ENCODE data around the gene TGM3. TPM values are rescaled to one million over a fixed set of nuclear protein-coding genes. Genes with fewer than 3 reads are reported as not detected.

TGM3 gene
- total RNA-seq, 1 experiment from 2014 or later, result not detected

DNA sequence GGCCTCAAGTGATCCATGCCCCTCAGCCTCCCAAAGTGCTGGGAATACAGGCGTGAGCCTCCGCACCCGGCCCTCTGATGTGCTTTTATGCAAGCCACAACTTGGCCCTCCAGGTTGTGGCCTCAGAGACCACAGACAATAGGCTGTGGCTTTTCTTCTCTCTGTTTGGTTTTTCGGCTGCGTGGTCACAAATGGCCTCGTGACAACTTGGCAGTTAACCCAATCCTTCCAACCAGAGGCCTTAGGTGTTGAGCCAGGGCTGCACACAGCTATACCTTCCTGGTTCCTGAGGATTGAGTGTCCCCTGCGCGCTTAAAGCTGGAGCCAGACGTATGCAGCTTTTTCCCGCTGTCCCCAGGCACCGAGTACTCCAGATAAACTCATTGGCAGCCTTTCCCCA lies 6.3 kb upstream of the TGM3 start (continued):
- TF ChIP-seq, protein P1, sequence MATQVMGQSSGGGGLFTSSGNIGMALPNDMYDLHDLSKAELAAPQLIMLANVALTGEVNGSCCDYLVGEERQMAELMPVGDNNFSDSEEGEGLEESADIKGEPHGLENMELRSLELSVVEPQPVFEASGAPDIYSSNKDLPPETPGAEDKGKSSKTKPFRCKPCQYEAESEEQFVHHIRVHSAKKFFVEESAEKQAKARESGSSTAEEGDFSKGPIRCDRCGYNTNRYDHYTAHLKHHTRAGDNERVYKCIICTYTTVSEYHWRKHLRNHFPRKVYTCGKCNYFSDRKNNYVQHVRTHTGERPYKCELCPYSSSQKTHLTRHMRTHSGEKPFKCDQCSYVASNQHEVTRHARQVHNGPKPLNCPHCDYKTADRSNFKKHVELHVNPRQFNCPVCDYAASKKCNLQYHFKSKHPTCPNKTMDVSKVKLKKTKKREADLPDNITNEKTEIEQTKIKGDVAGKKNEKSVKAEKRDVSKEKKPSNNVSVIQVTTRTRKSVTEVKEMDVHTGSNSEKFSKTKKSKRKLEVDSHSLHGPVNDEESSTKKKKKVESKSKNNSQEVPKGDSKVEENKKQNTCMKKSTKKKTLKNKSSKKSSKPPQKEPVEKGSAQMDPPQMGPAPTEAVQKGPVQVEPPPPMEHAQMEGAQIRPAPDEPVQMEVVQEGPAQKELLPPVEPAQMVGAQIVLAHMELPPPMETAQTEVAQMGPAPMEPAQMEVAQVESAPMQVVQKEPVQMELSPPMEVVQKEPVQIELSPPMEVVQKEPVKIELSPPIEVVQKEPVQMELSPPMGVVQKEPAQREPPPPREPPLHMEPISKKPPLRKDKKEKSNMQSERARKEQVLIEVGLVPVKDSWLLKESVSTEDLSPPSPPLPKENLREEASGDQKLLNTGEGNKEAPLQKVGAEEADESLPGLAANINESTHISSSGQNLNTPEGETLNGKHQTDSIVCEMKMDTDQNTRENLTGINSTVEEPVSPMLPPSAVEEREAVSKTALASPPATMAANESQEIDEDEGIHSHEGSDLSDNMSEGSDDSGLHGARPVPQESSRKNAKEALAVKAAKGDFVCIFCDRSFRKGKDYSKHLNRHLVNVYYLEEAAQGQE (IDR thresholded peaks at IDR 0.05; ENCODE audit: low read depth), result no peak
- TF ChIP-seq, protein P2, sequence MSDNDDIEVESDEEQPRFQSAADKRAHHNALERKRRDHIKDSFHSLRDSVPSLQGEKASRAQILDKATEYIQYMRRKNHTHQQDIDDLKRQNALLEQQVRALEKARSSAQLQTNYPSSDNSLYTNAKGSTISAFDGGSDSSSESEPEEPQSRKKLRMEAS (IDR thresholded peaks at IDR 0.05), result no peak
- TF ChIP-seq SIN3A (IDR thresholded peaks at IDR 0.05; ENCODE audit: low read depth) (no peak), ELF1 (IDR thresholded peaks at IDR 0.05; ENCODE audit: borderline replicate concordance, low read depth) (no peak), FOSL1 (IDR thresholded peaks at IDR 0.05; ENCODE audit: low read depth) (no peak), CBX3 (IDR thresholded peaks at IDR 0.05; ENCODE audit: low read depth) (no peak)
- TF ChIP-seq, protein P3, sequence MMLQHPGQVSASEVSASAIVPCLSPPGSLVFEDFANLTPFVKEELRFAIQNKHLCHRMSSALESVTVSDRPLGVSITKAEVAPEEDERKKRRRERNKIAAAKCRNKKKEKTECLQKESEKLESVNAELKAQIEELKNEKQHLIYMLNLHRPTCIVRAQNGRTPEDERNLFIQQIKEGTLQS (IDR thresholded peaks at IDR 0.05), result no peak

DNA sequence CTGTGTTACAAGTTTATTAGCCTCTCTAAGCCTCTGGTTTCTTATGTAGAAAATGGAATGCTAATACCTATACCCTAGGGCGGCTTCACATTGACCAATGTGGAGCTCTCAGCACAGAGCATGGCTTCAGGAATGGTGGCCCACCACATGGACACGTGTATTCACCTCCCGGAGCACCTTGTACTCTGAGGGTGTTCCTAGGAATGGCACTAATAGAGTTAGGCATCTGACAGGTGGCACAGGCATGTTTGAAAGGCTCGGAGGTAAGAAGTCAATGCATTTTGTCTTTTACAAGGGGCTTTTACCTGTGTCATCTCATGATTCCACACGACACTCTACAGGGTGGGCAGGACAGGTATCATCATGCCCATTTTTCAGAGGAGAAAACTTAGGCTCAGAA lies 5.3 kb upstream of the TGM3 start:
- Histone ChIP-seq H3K4me1 (ENCODE audit: control insufficient read depth in 1 of 2, insufficient read depth in 2 of 2, low read length in 2 of 2) (peaks cover 0 to 4% of the 10 kb centered on the region in 2 experiments; a peak in 2 of 4 replicates), H3K4me3 (replicated peaks in 1 of 2; ENCODE audit: low read depth in 1 of 2, low read length in 2 of 2) (no peak overlapping the region), H3K79me2 (ENCODE audit: insufficient read depth, low read length) (no peaks in the 10 kb centered on the region), H3K9ac (ENCODE audit: low read length) (no peak overlapping the region), H3K27me3 (ENCODE audit: insufficient read depth, low read length) (no peaks in the 10 kb centered on the region), H3K9me3 (ENCODE audit: control insufficient read depth in 1 of 2, insufficient read depth in 1 of 2, low read depth in 1 of 2, low read length in 2 of 2) (no peaks in the 10 kb centered on the region), H3K27ac (ENCODE audit: low read depth, low read length) (no peak overlapping the region), H3K4me2 (ENCODE audit: low read length) (no peak overlapping the region), H2AFZ (ENCODE audit: low read depth, low read length, poor library complexity, severe bottlenecking) (no peak overlapping the region), H3K9me2 (ENCODE audit: insufficient read depth) (no peaks in the 10 kb centered on the region), H3K36me3 (ENCODE audit: control insufficient read depth in 1 of 2, insufficient read depth in 2 of 2, low read length in 2 of 2) (no peaks in the 10 kb centered on the region), H4K20me1 (ENCODE audit: insufficient read depth) (no peaks in the 10 kb centered on the region; the same call in 1 of the 2 replicates)
- ChIA-PET POLR2A (no interaction called here), RAD21 (ENCODE audit: low non-redundant PET in 1 of 2, low total read pairs in 2 of 2, uncharacterized antibody in 2 of 2, unreplicated experiment in 2 of 2) (no interaction called here), CTCF (no interaction called here)
- no TSS peak for BruUV-seq (replicated peaks)
- TF ChIP-seq SP1 (IDR thresholded peaks at IDR 0.05; ENCODE audit: low read depth) (no peak), EZH2 (IDR thresholded peaks at IDR 0.05) (no peak), FOSL1 (IDR thresholded peaks at IDR 0.05; ENCODE audit: low read depth) (no peak), CBX3 (IDR thresholded peaks at IDR 0.05; ENCODE audit: low read depth) (no peak), SRF (IDR thresholded peaks at IDR 0.05; ENCODE audit: low read depth) (no peak), ZNF274 (IDR thresholded peaks at IDR 0.05; ENCODE audit: low read depth, low read length) (no peak), ELF1 (IDR thresholded peaks at IDR 0.05; ENCODE audit: borderline replicate concordance, low read depth) (no peak), EGR1 (IDR thresholded peaks at IDR 0.05; ENCODE audit: low read depth) (no peak), RAD21 (IDR thresholded peaks at IDR 0.05; ENCODE audit: low read depth) (no peak), YY1 (IDR thresholded peaks at IDR 0.05; ENCODE audit: extremely low read depth, insufficient replicate concordance, low read depth, low read length) (no peak), POLR2AphosphoS5 (IDR thresholded peaks at IDR 0.05; ENCODE audit: low read depth, low read length) (no peak)
- TF ChIP-seq, protein P2 (IDR thresholded peaks at IDR 0.05), result no peak
- ATAC-seq (no peak), DNase-seq (ENCODE audit: low read depth, low spot score) (no peak)
- intact Hi-C loops (cut with micrococcal nuclease), result no loop called here

Measured in HCT116 (cell line).